ENCODE results near the gene FOXO1.

The FOXO1 gene

GRCh38 chr13:40576369-40576768, 90.1 kb downstream of the FOXO1 start:
- no peak for DNase-seq (ENCODE audit: low read depth)

GRCh38 chr13:40572961-40573360, 93.5 kb downstream of the FOXO1 start:
- DNase-seq (ENCODE audit: low read depth), result no peak

GRCh38 chr13:40571338-40571963, 95.0 kb downstream of the FOXO1 start:
- DNase-seq (ENCODE audit: low read depth), result no peak

GRCh38 chr13:40570930-40571329, 95.5 kb downstream of the FOXO1 start:
- no peak for DNase-seq (ENCODE audit: low read depth)

GRCh38 chr13:40569024-40569350, 97.5 kb downstream of the FOXO1 start:
- no peak for DNase-seq (ENCODE audit: low read depth)

- DNase-seq (ENCODE audit: low read depth), result no peak
Observed at GRCh38 chr13:40568246-40569023, 98.0 kb downstream of the FOXO1 start.

- no peak for DNase-seq (ENCODE audit: low read depth)
Observed at GRCh38 chr13:40566811-40567210, 99.6 kb downstream of the FOXO1 start.

GRCh38 chr13:40565282-40566148, 100.9 kb downstream of the FOXO1 start:
- DNase-seq (ENCODE audit: low read depth), result no peak

- no peak for DNase-seq (ENCODE audit: low read depth)
Observed at GRCh38 chr13:40564342-40565001, 102.0 kb downstream of the FOXO1 start.

GRCh38 chr13:40563350-40564125, 102.9 kb downstream of the FOXO1 start:
- DNase-seq (ENCODE audit: low read depth), result no peak

GRCh38 chr13:40562975-40563349, 103.5 kb downstream of the FOXO1 start:
- no peak for DNase-seq (ENCODE audit: low read depth)

- DNase-seq (ENCODE audit: low read depth), result no peak
Observed at GRCh38 chr13:40559915-40560314, 106.5 kb downstream of the FOXO1 start.

- no peak for DNase-seq (ENCODE audit: low read depth)
Observed at GRCh38 chr13:40558656-40559055, 107.8 kb downstream of the FOXO1 start.

- no peak for DNase-seq (ENCODE audit: low read depth)
Observed at GRCh38 chr13:40556453-40556852, 110.0 kb downstream of the FOXO1 start.

- DNase-seq (ENCODE audit: low read depth), result no peak
Observed at GRCh38 chr13:40553356-40553755, 113.1 kb downstream of the FOXO1 start.

GRCh38 chr13:40552895-40553294, 113.5 kb downstream of the FOXO1 start:
- no peak for DNase-seq (ENCODE audit: low read depth)

- DNase-seq (ENCODE audit: low read depth), result no peak
Observed at GRCh38 chr13:40550130-40550529, 116.3 kb downstream of the FOXO1 start.

GRCh38 chr13:40549500-40550094, 116.8 kb downstream of the FOXO1 start:
- DNase-seq (ENCODE audit: low read depth), result no peak

GRCh38 chr13:40547591-40548315, 118.7 kb downstream of the FOXO1 start:
- no peak for DNase-seq (ENCODE audit: low read depth)

- DNase-seq (ENCODE audit: low read depth), result no peak
Observed at GRCh38 chr13:40546047-40546446, 120.4 kb downstream of the FOXO1 start.
